HG02840 (cell line): Measurements from ENCODE around the gene EIF4EBP3.
A peak's percentile ranks its signal among the peaks of the same experiment; 100 is the strongest.

Experiments used
- ATAC-seq: cut with Tn5 transposase; IDR thresholded peaks from one replicate; pipeline ENCODE4 v1.9.1; 2021; ENCODE audit warnings: mild to moderate bottlenecking, moderate library complexity, moderate number of reproducible peaks; ENCODE audit not compliant: unreplicated experiment, low FRiP score

Gene EIF4EBP3

DNA sequence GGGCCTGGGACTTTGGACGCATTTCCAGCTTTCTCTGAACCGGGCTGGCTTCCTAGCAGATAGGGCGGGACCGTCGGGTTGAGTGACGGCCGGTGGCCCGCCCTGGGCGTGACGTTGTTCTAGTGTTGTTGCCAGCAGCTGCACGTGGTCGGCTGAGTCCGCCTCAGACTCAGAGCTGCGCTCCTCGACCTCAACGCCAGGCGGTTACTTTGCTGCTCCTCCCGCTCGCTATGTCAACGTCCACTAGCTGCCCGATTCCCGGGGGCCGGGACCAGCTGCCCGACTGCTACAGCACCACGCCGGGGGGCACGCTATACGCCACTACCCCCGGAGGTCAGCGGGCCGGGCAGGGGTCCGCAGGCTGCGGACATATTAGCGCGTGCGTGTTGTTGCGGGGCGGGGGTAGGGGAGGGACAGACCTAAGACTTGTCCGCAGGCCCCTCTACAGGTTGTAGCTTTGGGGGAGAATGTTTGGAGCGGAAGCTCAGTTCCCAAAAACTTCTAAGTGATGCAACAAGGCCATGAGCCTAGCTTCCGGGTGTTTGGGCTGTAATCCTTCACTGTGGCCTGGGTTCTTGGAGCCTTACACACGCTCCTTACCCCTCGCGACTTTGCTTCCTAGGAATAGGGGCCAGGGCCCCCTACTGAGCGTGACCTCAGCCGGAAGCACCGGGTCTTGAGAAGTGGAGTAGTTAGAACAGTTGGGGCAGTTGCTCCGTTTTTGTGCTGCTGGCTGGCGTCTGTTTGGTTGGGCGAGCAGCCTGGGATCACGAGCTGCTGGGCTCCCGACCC is at the start of gene EIF4EBP3:
TSS of gene EIF4EBP3 (plus strand) at position 155 of the 792 bp plus-strand sequence. CDS start at position 231, 76 bp downstream.
- ATAC-seq, result peak; percentile 99

DNA sequence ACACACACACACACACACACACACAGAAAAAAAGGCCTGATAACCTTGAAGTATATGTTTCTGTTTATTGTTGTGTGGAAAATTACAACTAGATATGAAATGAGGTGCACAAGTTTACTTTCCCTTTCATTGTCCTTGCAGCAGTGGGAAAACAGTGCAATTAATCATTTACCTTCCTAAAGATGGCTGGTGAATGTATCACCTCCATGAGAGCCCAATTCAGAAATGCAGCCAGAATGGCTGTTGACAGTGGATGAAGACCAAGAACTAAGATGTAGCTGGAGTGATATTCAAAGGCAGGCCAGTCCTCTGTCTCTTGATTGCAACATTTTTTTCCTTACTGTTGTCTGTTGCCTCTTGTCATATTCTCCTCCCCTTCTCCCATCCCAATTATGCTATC is 49.6 kb upstream of the EIF4EBP3 start:
- ATAC-seq, result no peak

DNA sequence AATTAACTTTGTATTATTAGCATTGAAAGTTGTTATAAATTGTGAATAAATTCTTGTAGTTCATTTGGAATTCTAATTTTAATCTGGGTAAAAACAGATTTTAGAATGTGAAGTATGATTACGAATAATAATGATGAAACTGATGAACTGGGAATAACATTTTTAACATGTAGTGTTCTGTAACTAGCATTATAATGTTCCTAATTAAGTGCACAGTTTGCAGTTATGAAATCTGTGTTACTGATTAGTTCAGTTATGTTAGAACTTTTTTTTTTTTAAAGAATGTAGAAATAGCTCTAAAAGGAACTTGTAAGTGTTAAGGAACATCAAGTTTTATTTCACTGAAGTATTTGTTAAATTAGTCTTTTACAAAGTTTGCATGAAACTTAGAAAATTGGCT is 48.9 kb upstream of the EIF4EBP3 start:
- ATAC-seq, result no peak

DNA sequence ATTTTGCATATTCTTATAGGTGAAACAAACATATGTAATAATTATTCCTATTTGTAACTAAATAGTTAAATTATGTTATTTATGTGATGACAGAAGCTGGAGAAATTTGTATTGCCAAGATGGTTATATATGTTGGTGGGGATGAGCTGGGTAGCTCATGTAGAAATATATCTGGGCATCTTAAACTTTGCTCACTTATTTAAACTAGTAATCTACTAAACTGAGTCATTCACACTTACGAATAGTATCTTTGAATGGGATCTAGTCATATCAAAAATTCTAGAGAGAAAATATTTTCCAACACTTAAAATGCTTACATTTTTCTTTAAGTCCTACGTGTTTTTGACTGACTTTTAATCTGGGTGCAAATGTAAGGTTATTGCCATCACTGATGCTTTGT is 44.6 kb upstream of the EIF4EBP3 start:
- ATAC-seq, result no peak

DNA sequence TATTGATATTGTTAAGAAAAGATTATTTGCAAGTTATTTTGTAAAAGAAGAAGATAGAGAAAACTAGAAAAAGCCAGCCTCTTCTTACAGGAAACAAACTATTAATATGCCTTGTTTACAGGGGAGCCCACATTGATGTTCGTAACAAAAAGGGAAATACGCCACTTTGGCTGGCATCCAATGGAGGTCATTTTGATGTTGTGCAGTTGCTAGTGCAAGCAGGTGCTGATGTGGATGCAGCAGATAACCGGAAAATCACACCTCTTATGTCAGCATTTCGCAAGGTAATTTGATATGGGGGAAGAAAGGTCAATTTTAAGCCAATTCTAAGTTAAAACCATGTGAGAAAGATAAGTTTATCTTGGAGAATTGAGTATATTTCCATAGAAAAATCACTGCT is 37.6 kb upstream of the EIF4EBP3 start:
- no peak for ATAC-seq

DNA sequence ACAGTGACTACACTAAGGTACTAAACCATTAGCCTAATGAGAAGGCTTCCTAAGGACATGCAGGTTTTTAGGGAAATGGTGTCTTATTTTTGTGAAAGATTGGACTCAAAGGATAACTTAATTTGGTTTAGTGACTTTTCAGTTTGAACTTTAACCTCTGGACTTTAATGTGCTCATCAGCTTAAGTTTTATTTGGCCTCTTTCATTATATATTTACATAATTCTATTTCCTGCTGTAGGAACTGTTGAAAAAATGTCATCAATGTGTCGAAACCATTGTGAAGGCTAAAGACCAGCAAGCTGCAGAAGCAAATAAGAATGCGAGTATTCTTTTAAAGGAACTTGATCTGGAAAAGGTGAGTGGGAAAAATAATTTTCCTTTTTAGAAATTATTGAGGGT is 34.3 kb upstream of the EIF4EBP3 start:
- no peak for ATAC-seq

DNA sequence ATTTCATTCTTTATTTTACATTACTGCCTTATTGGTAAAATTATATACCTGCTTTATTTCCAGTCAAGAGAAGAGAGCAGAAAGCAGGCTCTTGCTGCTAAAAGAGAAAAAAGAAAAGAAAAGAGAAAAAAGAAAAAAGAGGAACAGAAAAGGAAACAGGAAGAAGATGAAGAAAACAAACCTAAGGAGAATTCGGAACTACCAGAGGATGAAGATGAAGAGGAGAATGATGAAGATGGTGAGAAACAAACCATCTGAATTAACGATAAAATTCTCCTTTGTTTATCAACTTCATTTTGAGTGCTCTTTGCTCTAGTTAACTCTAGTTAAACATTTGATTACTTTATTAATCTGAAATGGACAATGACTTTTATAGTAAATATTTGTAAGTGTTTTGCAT is 23.5 kb upstream of the EIF4EBP3 start:
- ATAC-seq, result no peak

DNA sequence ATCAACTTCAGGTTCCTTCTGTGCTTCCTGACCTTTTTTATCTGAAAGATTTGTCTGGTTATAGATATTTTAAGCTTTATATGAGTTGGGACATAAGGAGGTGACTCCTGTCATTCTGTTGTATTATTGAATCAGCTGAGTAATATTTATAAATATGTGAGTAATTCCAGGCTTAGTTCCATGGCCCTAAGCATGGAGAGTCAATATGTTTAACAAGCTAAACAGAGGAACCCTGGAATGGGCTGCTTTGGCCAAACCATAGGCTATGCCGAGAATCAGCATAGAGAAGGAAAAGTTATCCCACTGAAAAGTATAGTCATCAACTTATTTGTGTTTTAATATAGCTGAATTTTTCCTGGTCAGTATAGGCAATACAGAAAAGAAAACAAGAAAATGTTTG is 7.2 kb upstream of the EIF4EBP3 start:
- no peak for ATAC-seq

DNA sequence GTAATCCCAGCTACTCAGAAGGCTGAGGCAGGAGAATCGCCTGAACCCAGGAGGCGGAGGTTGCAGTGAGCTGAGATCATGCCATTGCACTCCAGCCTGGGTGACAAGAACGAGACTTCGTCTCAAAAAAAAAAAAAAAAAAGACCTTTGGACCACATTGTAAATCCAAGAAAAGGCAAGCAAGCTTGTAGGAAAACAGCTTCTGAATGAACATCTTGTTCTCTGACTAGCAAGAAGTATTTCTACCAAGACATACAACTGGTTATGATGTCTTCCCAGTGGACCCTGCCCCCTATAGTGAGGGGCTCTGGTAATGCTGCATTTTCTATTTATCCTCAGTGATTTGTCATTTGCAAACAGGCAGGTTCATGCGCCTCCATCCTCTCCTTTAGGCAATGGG is 4.5 kb upstream of the EIF4EBP3 start:
- no peak for ATAC-seq

DNA sequence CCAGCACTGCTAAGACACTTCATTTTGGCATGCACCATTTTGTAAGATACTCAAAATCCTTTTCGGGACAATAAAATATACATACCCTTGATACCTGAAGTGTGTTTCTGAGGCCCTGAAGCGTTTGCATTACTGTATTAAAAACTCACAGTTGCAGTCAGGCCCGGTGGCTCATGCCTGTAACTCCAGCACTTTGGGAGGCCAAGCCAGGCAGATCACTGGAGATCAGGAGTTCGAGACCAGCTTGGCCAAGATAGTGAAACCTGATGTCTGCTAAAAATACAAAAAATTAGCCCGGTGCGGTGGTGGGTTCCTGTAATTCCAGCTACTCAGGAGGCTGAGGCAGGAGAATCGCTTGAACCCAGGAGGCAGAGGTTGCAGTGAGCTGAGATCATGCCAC is 2.5 kb upstream of the EIF4EBP3 start:
- ATAC-seq, result no peak

DNA sequence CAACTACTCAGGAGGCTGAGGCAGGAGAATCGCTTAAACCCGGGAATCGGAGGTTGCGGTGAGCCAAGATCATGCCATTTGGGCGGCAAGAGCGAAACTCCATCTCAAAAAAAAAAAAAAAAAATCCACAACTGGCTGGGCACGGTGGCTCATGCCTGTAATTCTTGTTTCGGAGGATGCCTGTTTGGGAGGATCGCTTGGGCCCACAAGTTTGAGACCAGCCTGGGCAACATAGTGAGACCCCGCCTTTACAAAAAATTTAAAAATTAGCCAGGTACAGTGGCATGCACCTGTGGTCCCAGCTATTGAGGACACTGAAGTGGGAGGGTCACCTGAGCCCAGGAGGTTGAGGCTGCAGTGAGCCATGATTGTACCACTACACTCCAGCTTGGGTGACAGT is 1.9 kb upstream of the EIF4EBP3 start:
- no peak for ATAC-seq

DNA sequence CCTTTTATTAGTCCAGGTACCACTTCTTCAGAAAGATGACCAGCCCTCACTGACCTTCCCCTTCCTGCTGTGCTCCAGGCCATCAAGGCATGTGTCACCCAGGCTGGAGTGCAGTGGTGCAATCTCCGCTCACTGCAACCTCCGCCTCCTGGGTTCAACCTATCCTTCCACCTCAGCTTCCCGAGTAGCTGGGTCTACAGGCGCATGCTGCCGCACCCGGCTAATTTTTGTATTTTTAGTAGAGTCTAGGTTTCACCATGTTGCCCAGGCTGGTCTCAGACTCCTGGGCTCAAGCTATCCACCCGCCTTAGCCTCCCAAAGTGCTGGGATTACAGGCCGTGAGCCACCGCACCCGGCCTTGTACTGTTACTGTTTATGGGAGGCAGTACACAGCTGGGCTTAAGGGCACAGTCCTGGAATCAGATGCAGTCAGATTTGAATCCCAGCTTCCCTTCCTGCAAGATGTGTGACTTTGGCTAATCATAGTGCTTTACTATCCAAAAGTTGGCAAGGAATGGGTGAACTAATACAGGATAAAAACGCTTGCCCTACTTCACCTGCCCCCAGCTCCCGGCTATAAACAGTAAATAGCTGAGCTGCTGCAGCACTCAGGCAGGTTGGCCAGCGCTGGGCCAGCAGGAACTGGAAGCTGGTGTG is 483 bp upstream of the EIF4EBP3 start:
- ATAC-seq, result no peak

DNA sequence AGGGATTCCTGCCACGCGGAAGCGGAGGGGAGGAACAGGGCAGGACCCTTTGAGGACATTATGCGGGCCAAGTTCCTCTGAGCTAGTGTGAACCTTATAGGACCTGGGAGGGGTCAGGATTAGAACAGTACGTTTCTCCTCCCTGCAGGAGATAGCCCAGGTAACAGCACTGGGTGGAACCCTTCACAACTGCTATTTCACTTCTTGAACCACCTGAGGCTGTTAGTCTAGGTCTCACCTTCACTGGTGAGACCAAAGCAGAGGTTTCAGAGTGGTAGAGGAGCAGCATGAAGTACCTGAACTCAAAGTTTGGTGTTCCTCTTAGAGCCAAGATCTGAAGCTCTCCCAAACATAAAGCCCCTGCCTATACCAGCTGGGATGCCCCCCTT is 832 bp downstream of the EIF4EBP3 start:
- ATAC-seq, result no peak

DNA sequence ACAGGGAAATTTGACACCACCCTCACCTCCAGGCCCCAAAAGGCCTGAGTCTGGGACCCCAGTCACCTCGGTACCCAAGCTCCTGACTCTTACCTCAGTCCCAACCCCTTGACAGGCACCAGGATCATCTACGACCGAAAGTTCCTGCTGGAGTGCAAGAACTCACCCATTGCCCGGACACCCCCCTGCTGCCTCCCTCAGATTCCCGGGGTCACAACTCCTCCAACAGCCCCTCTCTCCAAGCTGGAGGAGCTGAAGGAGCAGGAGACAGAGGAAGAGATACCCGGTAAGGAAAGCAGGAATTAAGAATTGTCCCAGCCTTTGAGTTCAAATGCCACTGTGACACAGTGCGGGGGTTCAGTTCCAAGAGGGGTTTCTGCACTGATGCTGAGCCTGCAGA is 1.3 kb downstream of the EIF4EBP3 start:
- no peak for ATAC-seq

DNA sequence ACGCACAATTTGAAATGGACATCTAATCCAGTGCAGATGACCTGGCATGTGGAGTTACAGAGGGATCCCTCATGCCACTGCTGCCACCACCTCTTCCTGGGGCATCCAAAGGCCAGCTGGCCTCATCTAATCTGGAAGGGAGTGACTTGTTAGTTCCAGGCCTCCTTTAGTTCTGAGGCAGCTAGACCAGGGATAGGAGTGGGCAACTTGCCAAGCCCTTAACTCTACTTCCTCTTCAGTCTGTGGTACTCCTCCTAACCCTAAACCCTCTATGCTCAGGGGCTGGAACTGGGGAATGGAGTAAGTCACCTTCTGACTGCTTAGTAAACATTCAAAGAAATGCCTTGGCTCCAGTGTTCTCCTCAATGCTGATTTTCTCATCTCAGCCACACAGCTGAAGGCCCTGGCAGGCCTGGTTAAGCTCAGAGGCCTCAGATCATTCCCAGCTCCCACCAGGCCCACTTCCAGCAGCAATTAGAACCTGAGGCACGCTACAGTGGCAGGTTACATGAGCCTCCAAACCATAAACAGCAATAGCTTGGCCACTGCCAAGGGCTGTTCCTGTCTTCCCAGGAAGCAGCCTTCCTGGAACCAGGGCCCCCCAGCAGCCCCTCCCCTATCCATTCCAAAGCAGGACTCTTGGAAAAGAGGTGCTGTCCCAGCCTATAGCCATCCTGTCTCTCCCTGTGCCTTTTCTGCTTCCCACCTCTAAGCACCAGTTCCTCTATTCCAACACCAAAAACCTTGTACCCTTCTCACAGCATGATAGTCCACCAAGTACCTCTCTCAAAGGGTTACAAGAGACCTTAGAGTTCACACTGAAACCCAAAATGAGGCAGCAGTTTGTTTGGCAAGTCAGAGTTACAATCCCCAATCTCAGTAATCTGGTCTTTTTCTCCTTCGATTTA is 2.0 kb downstream of the EIF4EBP3 start:
- no peak for ATAC-seq

DNA sequence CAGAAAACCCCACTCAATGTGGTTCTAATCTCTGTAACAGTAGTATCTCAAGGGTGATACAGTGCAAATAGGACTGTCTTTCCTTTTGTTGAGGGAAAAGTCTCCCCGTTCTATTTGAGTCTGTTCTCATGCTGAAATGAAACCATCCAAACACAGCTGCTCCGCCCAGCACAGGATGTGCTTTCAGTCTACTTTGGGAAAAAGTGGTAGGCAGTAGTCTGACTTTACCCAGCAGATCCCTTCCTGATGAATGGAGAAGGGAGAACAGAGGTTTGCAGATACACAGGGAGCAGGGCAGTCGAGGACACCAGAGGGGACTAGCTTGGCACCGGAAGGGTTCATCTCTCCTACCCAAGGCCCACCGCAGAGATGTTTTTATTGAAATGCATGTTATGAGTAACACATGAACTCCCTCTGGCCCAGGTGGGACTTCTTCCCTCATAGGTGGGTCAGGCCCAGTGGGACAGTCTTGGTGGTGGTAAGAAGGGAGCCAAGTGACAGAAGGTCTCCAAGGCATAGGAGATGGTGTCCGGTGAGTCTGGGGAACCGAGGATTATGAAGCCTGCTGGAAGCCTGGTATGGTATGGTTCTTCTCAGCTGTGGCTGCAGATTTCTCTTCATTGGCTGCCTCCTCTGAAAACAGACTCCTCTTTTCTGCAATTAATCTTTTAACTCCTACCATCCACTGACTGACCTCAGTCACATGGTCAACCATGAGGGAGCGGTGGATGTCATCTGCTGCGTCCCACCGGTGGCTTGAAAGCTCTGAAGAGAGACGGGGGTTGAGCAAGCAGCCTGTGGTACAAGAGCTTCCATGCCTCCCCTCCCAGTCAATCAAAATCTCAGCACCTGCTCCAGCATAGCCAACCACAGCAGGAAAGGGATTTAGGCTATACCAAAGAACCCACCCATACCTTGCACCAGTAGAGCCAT is 3.0 kb downstream of the EIF4EBP3 start:
- no peak for ATAC-seq

DNA sequence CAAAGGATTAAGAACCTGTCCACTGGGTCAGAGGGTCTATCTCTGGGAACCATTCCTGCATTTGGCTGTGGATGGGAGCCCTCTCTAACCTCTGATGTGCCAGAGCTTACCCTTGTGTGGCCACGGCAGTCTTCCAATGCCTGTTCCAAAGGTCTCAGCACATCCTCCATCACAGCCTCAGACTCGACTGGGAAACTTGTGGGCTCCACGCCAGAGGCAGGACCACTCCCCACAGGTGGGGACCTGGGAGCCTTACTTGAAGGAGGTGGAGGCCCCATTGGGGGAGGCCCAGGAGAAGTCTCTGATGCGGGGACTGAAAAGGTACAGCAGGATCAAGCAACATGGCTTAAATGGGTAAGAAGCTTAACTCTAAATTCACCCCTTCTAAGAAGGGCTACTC is 4.4 kb downstream of the EIF4EBP3 start:
- no peak for ATAC-seq

DNA sequence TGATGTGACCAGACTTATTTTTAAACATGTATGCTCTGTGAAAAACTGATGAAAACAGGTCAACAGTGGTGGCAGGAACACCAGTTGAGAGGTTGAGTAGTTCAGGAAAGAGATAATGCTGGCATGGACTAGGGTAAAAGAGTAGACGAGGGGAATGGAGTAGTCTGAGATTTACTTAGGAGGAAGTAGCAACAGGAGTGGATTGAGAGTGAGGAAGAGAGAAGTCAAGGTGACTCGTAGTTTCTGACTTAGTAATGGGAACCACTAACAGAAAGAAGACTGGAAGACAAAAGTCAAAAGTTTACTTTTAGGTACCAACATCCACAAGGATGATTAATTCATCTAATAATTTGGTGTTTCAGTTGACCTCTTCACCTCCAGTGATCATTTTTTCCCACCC is 6.2 kb downstream of the EIF4EBP3 start:
- no peak for ATAC-seq

DNA sequence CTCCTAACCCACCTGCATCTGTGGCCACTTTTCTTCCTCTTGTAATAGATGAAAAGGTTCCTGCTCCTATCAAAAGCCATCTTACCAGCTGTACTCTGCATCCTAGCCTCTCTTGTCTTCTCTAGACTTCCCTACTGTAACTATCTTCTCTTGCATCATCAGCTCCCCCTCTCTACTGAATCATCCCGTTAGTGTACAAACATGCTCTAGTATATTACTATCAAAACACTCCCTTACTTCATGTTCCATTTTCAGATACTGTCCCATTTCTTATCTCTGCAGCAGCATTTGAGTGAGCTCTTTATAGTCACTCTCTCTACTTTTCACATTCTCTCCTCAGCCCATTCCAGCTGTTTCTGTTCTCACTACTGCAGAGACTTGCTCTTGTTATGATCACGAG is 7.0 kb downstream of the EIF4EBP3 start:
- ATAC-seq, result no peak

DNA sequence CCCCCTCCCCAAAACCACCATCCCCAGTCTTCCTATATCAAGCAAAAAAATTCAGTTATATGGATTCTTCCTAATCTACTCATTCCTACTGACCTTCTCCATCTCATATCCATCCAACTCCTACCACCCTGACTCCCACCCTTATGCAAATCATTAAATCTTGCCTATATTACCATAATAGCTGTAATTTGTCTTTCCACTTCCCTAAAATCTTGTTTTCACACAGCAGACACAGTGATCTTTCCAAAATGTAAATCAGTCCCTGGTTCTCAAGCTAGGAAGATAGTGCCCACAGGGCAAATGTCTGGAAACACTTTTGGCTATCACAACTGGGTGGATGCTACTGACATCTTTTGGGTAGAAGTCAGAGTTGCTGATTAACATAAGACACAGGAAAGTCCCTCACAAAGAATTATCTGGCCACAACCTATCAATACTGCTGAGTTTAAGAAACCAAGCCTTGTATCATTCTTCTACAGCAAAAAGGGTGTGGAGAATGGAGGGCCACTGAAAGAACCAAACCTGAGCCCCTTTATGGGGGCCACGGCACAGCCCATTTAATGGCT is 8.4 kb downstream of the EIF4EBP3 start:
- no peak for ATAC-seq
